ENCODE results near the gene ICE1. TPM values are rescaled to one million over a fixed set of nuclear protein-coding genes. Genes with fewer than 3 reads are reported as not detected.

Gene ICE1
- total RNA-seq, 1 donor from 2014 or later, result 16.1 TPM

DNA sequence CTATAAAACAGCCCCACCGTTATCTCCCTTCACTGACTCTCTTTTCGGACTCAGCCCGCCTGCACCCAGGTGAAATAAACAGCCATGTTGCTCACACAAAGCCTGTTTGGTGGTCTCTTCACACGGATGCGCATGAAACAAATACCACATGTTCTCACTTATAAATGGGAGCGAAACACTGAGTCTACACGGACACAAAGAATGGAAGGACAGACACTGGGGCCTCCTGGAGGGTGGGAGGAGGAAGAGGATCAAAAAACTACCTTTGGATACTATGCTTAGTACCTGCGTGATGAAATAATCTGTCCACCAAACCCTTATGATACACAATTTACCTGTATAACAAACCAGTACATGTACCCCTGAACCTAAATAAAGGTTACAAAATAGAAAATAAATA, 98.6 kb downstream of the ICE1 start:
- TF ChIP-seq, protein P1, sequence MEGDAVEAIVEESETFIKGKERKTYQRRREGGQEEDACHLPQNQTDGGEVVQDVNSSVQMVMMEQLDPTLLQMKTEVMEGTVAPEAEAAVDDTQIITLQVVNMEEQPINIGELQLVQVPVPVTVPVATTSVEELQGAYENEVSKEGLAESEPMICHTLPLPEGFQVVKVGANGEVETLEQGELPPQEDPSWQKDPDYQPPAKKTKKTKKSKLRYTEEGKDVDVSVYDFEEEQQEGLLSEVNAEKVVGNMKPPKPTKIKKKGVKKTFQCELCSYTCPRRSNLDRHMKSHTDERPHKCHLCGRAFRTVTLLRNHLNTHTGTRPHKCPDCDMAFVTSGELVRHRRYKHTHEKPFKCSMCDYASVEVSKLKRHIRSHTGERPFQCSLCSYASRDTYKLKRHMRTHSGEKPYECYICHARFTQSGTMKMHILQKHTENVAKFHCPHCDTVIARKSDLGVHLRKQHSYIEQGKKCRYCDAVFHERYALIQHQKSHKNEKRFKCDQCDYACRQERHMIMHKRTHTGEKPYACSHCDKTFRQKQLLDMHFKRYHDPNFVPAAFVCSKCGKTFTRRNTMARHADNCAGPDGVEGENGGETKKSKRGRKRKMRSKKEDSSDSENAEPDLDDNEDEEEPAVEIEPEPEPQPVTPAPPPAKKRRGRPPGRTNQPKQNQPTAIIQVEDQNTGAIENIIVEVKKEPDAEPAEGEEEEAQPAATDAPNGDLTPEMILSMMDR (conservative IDR thresholded peaks at IDR 0.05; ENCODE audit: low read depth, low read length), result no peak
- no peak overlapping the region for H3K4me3 ChIP-seq (ENCODE audit: low read depth, low read length)
- no peak for DNase-seq (ENCODE audit: low read depth)

GRCh38 chr5:5521478-5521877, 99.0 kb downstream of the ICE1 start:
- TF ChIP-seq, protein P1 (conservative IDR thresholded peaks at IDR 0.05; ENCODE audit: low read depth, low read length), result no peak
- no peak overlapping the region for H3K4me3 ChIP-seq (ENCODE audit: low read depth, low read length)
- DNase-seq (ENCODE audit: low read depth), result no peak

GRCh38 chr5:5522336-5522735, 99.9 kb downstream of the ICE1 start:
- TF ChIP-seq, protein P1 (conservative IDR thresholded peaks at IDR 0.05; ENCODE audit: low read depth, low read length), result no peak
- DNase-seq (ENCODE audit: low read depth), result no peak
- no peak overlapping the region for H3K4me3 ChIP-seq (ENCODE audit: low read depth, low read length)

DNA sequence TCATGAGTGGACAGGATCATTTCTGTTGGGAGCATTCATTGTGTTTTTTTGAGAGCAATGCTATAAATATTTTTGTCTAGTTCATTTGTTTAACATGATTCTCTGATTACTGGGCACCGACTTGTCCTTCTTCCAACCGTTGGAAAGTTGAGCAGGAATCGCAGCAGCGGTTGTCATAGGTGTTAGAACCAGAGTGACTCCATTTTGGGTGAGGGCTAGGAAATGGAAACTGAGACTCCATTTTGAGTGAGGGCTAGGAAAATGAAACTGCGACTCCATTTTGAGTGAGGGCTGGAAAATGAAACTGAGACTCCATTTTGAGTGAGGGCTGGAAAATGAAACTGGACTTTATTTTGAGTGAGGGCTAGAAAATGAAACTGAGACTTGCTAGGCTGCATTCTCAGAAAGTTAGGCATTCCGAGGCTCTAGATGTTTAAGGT, 100.6 kb downstream of the ICE1 start:
- TF ChIP-seq, protein P1 (conservative IDR thresholded peaks at IDR 0.05; ENCODE audit: low read depth, low read length), result no peak
- no peak overlapping the region for H3K4me3 ChIP-seq (ENCODE audit: low read depth, low read length)
- no peak for DNase-seq (ENCODE audit: low read depth)

DNA sequence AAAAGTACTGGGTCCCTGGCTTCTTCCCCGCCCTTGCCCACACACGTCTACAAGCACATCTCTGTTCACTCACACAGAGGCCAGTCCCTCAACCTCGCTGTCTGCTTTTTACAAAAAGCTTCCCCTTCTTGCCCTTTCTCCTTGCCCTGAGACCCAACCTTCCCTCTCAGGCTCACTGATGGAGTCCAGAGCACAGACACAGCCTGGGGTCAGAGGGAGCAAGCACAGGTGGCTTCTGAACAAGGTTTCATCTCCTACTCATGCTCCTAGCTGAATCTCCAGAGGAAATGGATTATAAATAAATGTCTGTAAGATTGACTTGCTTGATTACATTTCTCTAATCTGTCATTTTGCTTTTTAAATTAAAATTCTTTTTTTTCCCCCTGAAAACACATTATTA, 101.8 kb downstream of the ICE1 start:
- TF ChIP-seq, protein P1 (conservative IDR thresholded peaks at IDR 0.05; ENCODE audit: low read depth, low read length), result no peak
- H3K4me3 ChIP-seq (ENCODE audit: low read depth, low read length), result no peak overlapping the region
- DNase-seq (ENCODE audit: low read depth), result no peak

- TF ChIP-seq, protein P1 (conservative IDR thresholded peaks at IDR 0.05; ENCODE audit: low read depth, low read length), result no peak
- H3K4me3 ChIP-seq (ENCODE audit: low read depth, low read length), result no peak overlapping the region
- no peak for DNase-seq (ENCODE audit: low read depth)
These were observed 108.9 kb downstream of the ICE1 start for GRCh38 chr5:5531371-5531770.

- no peak overlapping the region for H3K4me3 ChIP-seq (ENCODE audit: low read depth, low read length)
- TF ChIP-seq, protein P1 (conservative IDR thresholded peaks at IDR 0.05; ENCODE audit: low read depth, low read length), result no peak
- no peak for DNase-seq (ENCODE audit: low read depth)
These were observed 110.0 kb downstream of the ICE1 start for GRCh38 chr5:5532306-5533076.
